Midbrain (tissue), 1 donor: ENCODE results near the gene MYOM1.
A peak's percentile ranks its signal among the peaks of the same experiment; 100 is the strongest.

Experiments
- DNase-seq: peaks from one replicate; lab custom pipeline; 2025; lab: John Stamatoyannopoulos, UW

MYOM1 gene

DNA sequence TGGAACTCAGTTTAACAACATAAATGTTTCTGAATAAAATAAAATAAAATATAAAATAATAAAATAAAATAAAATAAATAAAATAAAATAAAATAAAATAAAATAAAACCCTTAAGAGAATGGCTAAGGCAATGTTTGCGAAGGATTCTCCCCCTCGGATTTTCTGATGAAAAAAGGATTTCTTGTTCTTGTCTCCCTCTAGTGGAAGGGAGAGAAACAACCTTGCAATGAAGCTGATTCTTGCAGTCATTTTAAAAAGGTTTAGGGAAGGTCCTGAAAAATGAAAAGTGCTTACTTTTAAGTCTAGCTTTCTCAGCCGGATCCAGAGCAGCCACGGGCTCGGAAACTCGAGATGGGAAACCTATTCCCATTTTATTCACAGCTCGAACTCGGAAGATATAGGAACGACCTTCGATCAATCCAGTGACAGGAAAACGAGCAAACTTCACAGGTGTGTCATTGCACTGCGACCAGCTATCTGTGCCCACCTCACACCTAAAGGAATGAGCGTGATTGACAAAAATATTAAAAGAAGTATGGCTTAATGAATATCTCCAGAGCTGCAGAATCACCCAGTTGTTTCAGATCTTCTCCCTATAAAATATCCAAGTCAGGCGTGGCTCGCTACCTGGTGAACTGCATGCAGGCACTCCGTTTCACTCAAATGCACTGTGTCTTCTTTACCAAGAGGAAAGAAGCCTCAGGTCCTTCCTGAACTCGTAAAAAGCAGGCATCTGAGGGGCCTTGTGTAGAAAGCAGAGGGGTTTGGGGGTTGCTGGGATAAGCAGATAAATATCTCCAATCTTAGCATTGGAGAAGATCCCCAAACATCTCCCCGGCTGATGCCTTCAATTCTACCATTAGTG is 68.1 kb downstream of the MYOM1 start:
- DNase-seq = peak; percentile 42

DNA sequence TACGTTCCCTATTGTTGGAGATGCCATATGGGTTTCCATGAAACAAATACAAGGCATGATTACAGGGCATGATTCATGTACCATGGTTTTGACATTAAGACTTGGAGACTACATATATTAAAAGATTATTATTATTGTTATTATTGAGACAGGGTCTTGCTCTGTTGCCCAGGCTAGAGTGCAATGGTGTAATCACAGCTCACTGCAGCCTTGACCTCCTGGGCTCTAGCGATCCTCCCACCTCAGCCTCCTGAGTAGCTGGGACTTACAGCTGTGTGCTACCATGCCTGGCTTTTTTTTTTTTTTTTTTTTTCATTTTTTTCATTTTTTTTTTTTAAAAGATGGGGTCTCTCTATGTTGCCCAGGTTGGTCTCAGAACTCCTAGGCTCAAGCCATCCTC is 69.1 kb downstream of the MYOM1 start:
- no peak for DNase-seq

DNA sequence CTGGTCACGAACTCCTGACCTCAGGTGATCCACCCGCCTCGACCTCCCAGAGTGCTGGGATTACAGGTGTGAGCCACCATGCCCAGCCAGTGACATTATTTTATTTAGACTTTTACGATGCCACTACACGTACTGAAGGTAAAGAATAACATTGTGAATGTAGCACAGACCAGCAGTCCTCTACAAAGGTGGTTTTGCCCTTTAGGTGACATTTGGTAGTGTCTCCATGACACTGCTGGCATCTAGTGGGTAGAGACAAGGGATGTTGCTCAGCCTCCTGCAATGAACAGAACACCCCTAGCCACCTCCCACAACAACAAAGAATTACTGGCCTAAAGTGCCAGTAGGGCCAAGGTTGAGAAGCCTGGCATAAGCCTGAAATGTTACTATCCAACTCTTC is 69.5 kb downstream of the MYOM1 start:
- no peak for DNase-seq

DNA sequence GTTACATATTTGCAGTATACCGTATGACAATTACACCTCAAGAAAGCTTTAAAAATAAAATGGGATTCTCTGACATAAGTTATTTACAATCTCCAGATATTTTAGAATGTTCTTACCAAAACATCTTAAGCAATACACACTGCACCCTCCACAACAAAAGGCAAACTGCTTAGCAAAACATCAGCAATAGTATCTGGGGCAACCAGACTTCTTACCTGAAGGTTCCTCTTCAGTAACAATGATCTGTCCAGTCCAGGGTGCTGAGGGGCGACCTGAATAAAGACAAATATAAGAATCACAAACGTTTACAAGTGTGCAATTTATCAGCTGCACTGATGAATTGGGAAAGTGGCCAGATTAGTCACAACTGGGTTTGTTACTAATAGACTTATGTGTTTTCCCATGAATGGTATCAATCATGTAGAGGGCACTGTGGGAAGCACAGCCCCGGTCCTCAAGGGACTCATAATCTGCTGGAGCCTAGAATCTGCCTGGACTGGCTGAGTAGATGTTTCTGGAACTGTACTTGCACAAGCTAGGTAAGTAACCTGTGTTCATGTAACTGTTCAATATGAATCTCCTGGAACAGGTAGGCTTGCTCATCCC is 70.7 kb downstream of the MYOM1 start:
- no peak for DNase-seq

DNA sequence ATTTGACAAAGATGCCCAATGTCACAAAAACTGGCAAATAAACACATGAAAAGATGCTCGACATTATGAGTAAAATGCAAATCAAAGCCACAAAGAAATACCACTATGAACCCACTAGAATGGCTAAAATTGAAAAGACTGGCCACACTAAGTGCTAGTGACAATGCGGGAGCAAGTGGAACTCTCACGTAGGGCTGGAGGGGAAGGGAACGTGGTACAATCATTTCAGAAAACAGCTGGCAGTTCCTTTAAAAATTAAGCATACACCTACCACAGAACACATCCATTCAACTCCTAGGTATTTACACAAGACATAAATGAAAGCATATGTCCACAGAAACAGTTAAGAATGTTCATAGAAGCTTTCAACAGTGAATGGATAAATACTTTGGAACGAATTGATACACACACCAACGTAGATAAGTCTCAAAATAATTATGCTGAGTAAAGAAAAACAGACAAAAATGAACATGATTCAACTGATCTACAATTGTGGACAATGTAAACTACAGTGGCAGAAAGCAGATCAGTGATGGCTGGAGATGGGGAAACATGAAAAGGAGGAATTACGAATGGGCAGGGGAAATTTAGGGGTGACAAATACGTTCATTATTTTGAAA is 71.7 kb downstream of the MYOM1 start:
- DNase-seq = no peak

DNA sequence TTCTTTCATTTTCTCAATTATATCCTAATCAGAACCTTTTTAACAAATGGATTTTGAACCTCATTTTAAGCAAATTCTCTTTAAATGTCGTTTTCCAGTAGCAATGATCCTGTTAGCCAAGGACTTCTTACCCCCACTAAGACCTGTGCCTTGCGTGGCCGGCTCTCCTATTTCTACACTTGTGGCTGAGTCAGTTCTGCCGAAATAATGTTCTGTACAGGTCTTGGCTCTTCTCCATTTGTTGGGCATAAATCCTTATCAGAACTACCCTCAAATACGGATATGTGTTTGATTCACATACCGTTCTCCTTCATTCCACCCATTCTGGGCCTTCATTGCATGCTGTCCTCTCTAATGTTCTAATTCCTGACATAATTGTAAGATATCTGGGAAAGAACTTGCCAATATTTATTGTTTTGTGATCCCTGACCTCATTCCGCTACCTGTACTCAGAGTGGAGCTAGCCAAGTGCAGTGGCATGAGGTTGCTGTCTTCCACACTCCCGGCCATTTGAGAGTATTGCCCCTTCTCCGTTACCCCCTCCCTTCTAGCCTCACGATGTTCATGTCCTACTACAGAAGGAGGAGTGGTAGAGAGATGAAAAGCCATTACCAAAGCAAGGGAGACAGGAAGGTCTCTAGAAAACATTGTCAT is 78.7 kb downstream of the MYOM1 start:
- no peak for DNase-seq

DNA sequence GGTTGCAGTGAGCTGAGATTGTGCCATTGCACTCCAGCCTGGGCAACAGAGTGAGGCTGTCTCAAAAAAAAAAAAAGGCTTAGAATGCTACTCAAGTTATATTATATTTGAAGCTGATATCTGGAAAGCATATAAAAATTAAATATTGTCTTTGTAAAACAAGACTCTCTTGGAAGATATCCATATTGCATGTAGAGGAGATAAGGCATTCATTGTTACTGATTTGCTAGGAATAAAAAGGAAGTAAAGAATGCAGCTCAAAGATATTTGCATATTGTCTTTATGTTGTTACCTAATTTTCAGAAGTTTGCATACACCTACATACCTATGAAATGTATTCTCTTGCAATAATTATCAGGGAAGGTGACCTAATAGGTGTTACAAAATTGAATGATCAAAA is 79.4 kb downstream of the MYOM1 start:
- no peak for DNase-seq

DNA sequence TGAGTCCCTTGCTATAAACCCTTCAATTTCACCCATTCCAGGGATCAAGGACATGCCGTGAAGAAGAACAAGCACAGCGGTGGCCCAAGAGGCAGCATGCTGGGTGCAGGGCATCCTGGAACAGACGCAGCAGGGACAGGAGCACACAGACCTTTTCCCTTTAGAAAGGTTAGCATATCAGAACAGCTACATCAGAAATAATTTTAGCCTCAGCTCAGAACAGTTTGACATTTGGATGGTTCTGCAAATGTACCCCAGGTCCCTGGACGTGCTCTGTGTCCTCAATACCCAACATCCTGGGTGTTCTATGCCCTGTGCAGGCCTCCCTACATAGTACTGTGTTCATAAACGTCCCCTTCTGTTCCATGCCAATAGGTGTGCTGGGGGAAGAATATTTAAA is 80.4 kb downstream of the MYOM1 start:
- no peak for DNase-seq

DNA sequence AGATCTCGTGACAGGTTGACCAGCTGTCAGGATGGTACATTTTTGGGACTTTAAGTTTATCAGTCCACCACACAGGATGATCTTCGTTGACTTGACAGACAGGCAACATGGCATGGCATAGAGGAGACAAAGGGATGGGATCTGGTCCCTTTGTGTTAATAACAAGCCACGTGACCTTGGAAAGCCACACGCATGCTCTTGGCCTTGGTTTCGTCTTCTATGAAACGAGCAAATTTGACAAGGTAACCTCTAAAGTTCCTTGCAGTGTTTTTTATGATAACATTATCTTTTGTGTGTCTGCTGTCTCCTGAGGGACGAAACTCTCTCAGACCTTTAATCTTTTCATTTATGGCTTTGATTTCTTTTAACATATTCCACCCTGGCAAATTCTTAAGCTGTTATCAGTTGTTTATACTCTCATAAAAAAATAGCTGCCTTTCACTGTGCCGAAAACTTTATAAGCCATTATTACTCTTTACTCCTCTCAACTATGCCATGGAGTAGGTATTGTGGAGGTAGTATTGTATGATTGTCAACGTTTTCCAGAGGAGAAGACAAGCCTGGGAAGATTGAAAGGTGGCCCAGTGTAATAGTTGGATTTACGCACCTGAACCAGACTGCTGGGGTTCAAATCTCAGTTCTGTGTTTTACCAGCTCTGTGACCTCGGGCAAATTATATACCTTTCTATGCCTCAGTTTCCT is 81.3 kb downstream of the MYOM1 start:
- DNase-seq = no peak

DNA sequence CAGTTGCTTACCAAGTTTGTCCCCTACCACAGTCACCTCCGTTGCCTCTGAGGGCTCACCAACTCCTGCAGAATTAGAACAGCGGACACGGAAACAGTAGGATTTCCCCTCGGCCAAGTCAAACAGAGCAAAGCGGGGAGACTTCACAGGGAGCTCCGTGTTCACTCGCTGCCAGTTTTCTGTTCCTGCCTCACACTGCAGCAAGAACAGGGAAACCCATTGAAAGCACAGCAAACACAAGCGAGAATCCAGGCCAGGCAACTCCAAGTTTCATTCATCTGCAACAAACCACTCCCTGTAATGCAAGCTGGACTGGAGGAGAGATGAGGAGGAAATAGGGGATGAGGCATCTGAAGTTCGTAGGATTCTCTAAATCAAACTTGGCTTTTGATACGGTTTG is 84.2 kb downstream of the MYOM1 start:
- peak; percentile 41 for DNase-seq

DNA sequence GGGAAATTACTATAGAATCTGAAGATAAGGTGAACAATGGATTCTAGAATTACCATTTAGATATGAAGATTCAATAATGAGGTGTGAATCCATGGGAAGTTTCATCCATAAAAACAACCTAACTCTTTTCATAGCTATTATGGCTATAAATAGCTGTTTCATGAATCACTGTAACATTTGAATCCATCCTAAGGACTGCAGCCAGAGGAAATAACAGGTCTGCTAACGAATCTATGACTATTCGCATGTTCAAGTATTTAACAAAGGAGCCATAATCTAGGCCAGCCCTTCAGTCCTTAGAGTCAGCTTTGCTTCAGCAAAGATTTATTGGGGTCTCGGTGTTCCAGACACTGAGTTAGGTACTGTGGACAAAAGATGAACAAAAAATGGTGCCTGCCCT is 87.1 kb downstream of the MYOM1 start:
- DNase-seq = no peak

DNA sequence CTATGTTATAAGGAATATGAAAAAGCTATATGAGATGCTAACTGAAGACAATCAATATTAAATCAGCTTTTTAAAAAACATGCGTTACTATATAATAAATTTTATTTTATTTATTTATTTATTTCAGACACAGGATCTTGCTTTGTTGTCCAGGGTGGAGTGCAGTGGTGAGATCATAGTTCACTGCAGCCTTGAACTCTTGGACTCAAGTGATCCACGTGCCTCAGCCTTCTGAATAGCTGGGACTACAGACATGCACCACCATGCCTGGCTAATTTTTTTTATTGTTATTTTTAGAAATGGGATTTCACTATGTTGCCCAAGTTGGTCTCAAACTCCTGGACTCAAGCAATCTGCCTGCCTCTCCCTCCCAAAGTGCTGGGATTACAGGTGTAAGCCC is 89.4 kb downstream of the MYOM1 start:
- DNase-seq = no peak

DNA sequence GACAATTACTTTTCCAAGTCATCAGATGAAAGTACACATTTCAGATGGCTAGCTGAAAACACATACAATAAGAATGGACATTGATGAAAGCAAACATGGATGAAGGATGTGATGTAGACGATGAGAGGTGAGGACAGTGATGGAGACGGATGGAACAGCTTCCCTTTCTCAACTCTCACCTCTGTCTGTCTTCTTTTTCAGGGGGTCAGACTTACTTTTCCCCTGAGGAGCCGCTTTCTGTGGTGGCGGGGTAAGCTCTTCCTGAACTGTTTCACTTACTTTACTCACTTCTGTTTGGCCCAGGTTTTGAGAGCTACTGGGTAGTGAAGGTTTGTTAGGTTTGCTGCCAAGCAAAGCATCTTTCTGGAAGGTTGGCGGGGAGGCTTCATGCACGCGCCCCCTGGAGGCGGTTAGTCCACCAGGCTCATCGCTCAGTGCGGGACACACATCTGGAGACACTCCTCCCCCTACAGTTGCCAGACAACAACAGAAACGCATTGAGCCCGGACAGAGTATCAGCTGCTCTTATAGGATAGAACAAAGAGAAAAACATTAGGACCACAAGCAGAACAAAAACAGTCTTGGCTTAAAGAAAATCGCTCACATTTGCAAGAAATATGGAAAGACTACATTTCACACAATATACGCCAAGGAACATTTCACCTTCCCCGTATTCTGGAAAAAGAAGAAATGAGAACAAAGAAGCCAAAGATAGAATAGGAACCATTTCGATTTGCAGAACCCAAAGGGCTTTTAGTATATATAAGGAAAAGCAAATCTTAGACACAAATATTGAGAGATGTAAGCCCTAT is 90.5 kb downstream of the MYOM1 start:
- peak; percentile 88 for DNase-seq

DNA sequence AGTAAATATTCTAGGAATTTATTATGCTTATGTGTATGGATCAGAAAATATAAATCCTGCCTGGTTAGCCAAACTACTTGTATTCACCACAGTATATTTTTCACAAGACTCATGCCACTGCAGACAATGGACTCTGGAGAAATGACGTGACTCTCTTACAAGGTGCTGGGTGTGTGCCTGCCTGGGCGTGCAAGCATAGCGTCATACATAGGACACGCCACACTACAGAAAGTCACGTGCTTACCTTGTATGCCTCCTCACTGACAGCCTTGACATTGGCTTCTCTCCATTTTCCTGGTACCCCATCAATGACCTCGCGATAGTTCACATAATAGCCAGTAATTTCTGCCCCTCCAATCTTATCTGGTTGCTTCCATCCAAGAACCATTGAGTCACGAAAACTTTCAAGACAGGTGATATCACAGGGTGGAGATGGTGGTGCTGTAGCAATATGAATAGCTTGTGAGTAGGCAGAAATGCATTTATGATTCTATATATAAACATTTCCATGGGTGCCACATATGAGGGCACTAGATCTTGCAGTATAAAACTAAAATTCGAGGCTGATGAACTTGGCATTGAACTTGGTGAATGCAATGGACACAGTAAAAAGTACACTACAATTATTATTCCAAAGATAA is 93.2 kb downstream of the MYOM1 start:
- DNase-seq = no peak

DNA sequence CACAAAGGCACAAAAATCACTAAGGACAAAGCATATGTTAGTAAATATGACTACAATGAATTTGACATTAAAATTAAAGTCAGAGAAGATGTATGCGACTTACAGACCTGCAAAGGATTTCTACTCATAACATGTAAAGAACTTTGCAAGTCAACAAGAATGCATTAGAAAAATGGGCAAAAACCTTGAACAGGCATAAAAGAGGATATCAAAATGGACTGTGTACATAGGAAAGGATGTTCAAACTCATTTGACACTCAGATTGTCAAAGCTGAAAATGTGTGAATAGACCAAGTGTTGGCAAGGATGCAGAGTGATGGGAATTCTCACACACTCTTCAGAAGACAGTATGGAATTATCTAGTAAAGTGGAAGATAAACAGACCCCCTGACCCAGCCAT is 94.9 kb downstream of the MYOM1 start:
- no peak for DNase-seq

DNA sequence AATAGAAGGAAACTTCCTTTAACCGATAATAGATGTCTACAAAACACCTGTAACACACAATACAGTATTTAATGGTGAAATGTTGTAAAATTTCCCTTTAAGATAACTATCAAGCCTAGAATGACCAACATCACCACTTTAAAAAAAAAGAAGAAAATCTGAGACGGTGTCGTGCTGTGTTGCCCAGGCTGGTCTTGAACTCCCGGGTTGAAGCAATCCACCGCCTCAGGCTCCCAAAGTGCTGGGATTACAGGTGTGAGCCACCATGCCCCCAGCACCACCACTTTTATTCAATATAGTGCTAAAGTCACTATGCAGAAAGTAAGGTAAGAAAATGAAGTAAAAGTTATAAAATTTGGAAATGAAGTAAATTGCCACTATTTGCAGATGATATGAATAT is 96.9 kb downstream of the MYOM1 start:
- no peak for DNase-seq

DNA sequence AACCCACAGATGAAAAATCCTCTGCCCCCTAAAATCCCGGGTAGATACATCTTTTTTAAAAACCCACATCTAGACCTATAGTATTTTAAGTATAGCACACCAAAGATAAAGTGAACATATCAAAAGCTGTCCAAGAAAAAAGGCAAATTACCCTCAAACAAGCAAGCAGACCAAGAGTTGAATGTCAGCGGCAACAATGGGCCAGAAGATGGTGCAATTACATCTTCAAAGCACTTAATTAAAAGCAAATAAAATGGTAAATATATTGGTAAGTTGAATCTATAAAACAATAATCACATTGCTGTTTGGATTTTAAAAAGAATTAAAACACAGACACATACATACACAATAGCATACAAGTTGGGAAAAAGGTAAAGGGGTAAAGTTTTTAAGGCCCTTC is 98.5 kb downstream of the MYOM1 start:
- DNase-seq = no peak

DNA sequence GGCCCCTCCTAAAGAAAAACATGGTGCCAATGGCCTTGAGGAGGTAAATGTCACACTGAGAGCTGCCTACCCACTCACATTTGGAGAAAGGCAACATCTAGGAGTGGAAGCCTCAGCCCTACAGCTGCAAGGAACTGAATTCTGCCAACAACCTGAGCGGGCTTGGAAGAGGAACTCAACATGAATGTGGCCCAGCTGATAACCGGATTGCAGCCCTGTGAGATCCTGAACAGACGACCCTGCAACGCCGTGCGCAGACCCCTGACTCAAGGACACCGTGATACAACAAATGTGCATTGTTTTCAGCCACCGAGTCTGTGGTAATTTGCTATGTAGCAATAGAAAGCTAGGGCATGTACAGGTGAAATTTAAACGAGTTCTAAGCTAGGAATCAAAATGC is 99.4 kb downstream of the MYOM1 start:
- DNase-seq = no peak

DNA sequence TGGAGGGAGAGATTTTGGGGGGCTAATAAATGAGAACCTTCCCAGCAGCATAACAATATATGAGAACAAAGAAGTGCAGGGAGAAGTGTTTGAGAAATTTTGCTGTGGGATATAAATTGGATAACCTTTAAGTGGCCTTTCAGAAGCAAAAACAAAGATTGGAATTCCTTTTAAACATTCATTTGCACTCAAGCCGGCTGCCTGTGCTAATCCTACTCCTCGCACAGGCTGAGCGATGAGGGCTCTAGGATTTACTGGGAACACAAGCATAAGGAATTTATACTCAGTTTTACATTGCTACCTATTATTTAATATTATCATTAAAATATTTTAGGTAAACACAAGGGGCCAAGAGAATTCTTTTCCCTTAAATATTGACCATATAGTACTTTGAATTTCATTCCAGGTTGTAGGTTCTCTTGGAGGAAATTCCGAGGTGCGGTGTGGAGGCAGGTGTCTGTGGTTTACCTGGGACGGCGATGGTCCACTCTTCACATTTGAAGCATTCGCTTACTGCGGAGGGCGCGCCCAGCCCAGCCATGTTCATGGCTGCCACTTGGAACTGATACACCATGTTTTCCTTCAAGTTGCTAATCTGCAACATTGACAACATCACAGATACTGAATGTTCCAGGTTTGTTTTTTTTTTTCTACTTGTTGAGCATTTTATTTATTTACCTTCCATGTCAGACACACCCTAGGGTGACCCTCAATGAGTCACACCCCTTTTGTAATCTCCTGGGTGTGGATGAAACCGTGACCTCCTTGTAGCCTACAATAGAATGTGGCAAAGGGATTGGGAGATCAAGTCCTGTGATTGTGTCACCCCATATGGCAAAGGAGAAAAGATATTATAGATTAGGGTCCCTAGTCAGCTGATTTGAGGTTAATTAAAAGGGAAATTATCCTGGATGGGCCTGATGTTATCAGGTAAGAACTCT is 100.1 kb downstream of the MYOM1 start:
- no peak for DNase-seq
